OCI-M1 (cell line): Measurements from ENCODE around the gene TRAPPC3L.

Experiments
- DNase-seq: peaks from one replicate; lab custom pipeline; 2025; lab: John Stamatoyannopoulos, UW

Gene TRAPPC3L

DNA sequence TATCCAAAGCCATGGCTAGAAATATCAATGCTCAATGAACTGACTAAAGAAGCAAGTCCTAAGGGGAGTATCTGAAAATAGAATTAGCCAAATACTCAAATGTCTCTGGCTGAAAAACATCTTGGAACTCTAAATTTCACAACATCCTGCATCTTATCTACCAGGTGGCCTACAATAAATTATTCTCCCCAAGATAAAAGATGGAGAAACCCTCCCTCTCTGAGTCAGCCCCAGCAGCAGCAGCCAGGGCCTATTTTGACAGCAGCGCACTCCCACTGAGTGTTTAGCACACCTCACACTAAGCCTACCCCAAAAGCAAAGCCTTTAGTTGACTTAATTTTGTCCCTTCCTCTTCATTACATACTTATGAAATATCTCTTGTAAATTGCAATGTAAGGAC, 78.4 kb downstream of the TRAPPC3L start:
- peak; percentile 55 for DNase-seq

- peak; percentile 90 for DNase-seq
These were observed 80.2 kb downstream of the TRAPPC3L start for GRCh38 chr6:116465246-116465645.

DNA sequence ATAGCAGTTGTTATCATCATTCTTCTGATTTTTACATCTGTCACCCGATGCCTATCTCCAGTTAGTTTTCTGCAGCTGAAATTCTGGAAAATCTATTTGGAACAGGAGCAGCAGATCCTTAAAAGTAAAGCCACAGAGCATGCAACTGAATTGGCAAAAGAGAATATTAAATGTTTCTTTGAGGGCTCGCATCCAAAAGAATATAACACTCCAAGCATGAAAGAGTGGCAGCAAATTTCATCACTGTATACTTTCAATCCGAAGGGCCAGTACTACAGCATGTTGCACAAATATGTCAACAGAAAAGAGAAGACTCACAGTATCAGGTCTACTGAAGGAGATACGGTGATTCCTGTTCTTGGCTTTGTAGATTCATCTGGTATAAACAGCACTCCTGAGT, 82.2 kb downstream of the TRAPPC3L start:
- DNase-seq, result peak; percentile 43

GRCh38 chr6:116461932-116462885, 83.3 kb downstream of the TRAPPC3L start:
- DNase-seq, result peak; percentile 71

GRCh38 chr6:116461331-116461931, 84.1 kb downstream of the TRAPPC3L start, which contains the start of gene CALHM6:
Gene CALHM6, plus strand, starts transcription at chr6:116461375. Its CDS starts 555 bp downstream, at chr6:116461930.
- DNase-seq, result peak; percentile 54

DNA sequence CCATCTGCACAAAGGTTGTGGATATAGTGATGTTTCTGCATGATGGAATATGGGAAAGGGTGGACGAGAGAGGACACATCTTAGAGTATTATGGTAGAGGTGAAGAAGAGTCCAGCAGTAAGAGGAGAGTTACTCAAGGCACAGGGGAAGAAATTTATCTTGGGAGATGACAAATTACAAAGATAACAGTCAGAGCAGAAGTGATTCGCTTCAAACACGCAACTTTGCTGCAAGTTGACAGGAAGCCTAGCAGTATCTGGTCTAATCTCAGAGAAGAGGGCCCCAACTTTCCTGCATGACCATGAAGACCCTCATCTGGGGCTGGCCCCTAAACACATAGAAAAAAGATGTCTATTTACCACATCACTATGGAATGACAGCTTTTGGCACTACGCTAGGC, 85.6 kb downstream of the TRAPPC3L start:
- no peak for DNase-seq

DNA sequence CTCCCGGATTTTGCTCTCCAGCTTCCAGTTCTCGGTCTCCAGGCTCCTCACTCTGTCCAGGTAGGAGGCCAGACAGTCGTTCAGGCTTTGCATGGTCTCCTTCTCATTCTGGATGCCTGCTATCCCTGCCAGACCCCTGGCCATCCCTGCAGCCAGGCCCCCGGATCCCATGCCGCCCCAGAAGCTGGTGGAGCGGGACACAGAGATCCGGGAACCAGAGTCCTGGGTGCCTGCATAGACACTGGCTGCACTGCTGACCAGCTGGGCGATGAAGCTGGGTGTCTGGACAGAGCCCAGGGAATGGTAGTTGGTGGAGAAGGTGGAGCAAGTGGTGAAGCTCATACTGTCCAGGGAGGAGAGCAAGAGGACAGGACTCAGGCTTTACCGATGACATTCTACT, 87.2 kb downstream of the TRAPPC3L start:
- no peak for DNase-seq

DNA sequence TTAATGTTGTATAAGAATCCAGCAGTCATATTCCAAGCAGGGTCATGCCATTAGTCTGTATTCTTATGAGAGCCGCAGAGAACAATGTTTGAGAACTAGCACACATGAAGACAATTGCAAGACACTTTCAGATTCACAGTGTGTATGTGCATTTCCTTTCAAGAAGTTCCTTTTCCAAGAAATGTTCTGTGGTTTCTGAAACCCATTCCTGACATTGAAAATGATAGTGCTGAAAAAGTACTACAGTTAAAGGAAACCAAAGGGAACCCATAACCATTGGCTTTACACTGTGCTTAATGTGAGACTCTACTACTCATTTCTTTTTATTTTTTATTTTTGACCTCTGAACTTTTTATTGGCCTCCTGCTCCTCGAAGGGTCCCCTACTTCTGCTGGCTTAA, 88.6 kb downstream of the TRAPPC3L start:
- peak; percentile 91 for DNase-seq

DNA sequence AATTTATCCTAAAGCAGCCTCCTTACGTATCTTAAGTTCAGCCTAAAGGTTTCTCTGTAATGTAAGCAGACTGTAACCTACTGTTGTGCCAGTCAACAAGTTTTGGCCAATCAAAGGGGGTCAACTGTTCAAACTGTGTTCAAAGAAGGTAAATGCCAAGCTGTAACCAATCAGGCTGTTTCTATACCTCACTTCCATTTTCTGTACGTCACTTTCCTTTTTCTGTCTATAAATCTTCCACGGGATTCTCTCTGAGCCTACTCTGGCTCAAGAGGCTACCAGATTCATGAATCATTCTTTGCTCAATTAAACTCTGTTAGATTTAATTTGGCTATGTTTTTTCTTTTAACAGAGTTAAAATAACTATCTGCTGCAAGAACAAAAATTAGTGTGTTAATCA, 89.4 kb downstream of the TRAPPC3L start:
- DNase-seq, result no peak

- DNase-seq, result no peak
These were observed 93.0 kb downstream of the TRAPPC3L start for GRCh38 chr6:116452531-116452930.

- peak; percentile 67 for DNase-seq
These were observed 93.6 kb downstream of the TRAPPC3L start for GRCh38 chr6:116451916-116452315.

DNA sequence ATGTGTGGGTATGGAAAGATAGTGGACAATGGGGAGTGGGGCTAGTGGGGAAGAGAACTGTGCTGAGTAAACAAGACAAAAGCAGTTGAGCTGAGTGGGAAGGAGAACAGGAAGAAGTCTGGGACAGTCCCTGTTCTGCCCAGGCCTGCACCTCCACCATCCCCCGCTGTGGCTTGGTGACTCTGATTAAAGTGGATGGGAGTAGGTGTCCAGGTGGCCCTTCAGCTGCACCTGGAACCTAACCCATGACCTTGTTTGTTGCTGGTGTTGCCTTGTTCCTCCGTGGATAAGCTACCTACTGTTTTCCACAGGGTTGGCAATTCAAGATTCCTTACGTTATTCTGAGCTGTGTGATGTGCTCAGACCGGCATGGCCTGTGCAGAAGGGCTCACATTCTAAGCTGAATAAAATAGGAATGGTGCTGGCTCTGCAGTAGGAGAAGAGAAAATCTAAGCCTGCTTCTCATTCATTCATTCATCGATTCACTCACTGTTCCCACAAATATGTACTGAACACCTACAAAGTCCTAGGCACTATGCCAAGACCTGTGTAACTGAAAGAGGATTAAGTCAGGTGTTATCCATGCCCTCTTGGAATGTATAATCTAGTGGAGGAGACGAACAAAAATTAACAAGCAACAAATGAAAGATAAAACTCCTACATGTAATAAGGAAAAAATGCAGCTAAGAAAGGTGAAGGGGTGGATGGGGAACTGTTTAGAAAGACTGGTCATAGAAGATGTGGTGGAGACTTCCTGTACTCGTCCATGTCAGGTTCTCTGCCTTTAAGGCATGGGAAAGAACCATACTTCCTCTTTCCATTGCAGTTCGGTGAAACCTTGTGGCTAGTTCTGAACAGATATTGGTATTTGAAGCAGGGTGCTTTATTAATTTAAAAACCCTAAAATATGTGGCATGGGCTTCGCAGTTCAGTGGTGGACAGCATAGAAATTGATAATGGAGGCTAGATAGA, 94.4 kb downstream of the TRAPPC3L start:
- peak; percentile 88 for DNase-seq

DNA sequence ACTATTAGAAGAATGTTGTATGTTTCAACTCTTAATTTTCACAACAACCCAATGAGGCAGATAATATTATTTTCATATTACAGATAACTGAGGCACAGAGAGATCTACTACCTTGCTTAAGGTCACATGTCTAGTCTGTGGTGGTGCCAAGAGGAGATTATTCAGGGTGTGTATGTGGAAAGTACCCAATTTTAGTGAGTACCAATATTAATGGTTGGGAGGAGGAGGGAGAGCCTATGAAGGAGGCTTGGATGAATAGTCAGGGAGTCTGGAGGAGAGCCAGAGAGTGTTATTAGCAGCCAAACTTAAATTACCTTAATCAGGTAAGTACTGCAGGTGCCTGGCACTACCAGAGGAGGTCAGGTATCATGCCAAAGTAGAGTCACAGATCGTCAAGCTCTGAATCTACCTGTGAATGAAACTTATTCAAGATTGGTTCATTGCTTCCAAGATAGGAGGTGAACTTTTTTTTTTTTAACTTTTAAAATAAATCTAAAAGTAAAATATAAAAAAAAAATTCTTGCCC, 95.2 kb downstream of the TRAPPC3L start:
- no peak for DNase-seq

GRCh38 chr6:116449565-116449964, 95.9 kb downstream of the TRAPPC3L start:
- peak; percentile 46 for DNase-seq

DNA sequence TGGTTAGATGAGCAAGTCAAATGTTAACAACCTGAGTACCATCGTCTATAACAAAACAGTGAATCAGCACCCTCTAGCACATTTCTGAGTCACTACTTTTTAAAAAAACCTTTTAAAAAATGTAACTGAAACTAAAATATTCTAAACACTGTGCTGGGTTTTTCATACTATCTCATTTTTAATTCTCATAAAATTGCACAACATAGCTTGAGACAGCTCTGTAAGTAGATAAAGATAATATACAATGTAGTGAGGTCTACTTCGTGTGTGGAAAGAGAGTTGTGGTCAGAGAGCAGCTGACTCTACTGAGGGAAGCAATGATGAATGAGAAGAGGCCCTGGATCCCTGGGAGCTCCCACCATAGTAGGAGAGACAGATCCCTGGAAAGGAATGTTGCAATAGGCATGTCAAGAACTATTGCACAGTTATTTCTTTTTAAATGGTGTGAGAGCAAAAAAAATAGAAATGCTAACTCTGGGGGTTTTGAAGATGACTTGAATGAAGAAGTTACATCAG, 97.9 kb downstream of the TRAPPC3L start:
- DNase-seq, result peak; percentile 97

DNA sequence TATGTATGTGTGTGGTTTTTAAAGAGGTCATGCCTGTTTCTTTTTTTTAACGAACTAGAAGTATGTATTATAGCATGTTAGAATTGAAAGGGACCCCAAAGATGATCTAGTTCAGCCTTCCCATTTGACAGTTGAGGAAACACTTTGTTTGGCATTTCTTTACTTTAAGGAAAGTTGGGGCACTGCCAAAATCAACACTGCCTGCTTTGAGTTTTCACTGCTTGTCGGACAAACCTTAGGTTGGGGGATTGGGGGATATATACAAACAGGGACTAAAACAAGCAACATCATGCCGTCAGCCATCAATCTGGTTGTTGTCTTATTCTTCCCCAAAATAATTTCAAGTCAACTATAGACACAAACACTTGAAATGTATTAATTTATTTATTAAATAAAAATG, 98.4 kb downstream of the TRAPPC3L start:
- DNase-seq, result no peak

- DNase-seq, result peak; percentile 69
These were observed 99.1 kb downstream of the TRAPPC3L start for GRCh38 chr6:116446399-116446798.

- DNase-seq, result no peak
These were observed 100.4 kb downstream of the TRAPPC3L start for GRCh38 chr6:116445102-116445501.
